SKM-1 treated with dmso at 0.1 percent for 144 hours (cell line): ENCODE results near the gene VWA5B1.
"Not testable (repeated sequence)": the region's sequence is repeated elsewhere in the genome, so short reads cannot be mapped to it uniquely, and the experiment has no call there.

Source experiments
- DNase-seq: peaks from one replicate; lab custom pipeline; 2025; ENCODE audit not compliant: unreplicated experiment; lab: John Stamatoyannopoulos, UW

Gene VWA5B1

DNA sequence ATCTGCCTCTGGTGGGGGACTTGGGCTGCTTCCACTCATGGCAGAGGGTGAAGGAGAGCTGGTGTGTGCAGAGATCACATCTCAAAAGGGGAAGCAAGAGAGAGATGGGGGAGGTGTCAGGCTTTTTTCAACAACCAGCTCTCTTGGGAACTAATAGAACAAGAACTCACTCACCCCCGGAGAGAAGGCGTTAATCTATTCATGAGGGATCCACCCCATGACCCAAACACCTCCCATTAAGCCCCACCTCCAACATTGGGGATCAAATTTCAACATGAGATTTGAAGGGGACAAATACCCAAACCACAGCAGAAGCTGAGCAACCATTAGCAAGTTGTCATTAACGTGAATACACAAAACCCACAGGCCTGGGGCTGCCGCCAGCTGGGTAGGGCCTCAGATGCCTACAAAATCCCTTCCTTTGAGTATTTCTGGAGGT is 12.0 kb upstream of the VWA5B1 start:
- DNase-seq = no peak

DNA sequence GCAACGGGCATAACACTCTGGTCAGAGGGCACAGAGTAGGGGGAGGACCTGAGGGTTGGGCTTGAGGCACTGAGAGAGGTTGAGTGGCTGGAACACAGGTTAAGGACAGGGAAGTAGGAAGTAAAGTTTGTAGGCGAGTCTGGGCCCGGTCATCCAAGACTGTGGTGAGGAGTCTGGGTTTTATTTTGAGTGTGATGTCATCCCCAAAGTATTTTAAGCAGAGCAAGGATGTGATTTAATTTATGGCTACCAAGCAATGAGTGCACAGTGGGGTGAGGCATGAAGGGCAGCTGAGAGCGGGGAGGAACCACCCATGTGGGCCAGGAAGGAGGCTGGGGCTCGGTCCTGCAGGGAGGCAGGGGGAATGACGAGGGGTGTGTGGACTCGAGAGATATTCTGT is 11.2 kb upstream of the VWA5B1 start:
- no peak for DNase-seq

DNA sequence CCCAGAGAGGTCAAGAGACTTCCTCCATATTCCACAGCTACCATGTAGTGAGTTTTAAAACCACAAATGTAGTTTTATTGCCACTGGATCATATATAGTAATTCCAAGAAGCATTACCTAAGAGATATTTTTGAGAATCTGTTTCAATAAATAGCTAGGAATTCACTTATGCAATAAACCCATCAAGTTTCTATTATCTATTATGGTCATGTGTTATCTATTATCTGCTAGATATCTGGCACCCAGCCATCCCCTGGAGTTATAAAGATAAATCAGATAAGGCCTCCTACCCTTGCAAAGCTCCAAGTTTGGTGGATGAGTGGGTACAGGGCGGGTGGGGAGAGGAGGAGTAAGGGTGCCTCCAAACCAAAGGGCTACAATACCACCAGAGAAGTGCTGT is 10.3 kb upstream of the VWA5B1 start:
- no peak for DNase-seq

DNA sequence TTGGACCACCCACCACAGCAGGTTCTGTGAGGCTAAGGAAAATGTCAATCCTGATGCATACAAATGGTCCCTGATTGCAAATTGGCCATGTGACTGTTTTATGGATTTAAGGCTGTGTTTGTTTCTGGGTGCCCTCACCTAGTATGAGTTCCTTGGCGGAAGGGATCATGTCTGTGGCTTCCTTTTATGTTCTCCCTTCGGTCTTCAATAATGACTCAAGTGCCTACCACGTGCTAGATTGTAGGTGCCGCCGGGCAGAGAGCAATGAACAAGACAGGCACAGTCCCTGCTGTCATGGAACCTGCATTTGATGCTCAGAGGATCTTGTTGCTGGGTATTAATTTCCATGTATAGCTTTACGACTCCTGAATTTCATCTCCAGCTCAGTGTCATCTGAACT is 9.8 kb upstream of the VWA5B1 start:
- DNase-seq = no peak

DNA sequence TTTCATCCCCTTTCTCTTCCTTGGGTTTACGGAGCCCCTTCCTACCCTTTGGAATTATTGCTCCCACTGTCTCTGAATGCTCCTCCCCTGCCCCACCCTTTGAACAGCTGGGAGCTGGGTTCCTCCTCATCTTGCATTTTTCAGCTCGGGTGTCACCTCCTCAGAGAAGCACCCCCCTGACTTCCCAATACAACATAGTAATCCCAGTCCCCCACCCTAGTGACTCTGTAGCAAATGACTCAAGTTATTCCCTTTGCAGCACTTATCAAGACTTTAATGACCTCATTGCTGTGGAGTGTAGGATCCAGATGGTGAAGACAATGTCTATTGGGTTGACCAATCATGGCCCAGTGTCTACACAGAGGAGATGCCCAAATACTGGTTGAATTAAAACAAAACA is 8.9 kb upstream of the VWA5B1 start:
- no peak for DNase-seq

DNA sequence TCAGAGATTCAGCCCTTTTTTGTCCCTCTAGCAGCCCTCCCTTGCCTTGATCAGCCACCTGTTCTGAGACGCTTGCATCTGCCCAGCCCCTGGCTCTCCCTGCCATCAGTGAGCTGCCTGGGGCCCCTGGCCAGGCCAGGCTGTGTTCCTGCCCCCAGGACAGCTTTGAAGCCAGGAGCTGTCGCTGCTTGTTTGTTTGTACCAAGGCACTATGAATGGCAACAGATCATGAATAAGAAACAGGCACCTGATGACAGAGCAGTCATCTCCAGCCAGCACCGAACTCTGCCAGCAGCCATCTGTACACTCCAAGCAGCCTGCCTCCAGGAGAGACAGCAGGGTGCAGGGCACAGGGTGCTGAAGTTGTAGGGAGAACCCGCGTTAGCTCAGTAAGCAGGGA is 8.1 kb upstream of the VWA5B1 start:
- no peak for DNase-seq

DNA sequence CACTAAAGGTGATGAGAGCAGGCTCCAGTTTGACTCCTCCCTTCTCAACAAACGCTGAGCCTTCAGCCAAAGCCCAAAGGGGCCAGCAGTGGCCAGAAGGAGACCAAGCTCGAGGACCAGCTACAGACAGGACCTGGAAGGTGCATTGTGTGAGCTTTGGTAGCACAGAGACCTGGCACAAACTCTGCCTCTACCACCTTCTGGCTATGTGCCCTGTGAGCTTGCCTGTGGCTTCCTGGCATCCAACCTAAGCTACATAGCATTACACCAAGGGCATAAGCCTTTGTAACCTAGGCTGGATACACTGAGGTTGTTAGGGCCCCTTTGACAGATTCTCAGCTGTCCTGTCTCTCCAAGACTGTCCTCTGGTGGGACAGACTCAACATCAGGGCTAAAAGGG is 6.6 kb upstream of the VWA5B1 start:
- DNase-seq = no peak

DNA sequence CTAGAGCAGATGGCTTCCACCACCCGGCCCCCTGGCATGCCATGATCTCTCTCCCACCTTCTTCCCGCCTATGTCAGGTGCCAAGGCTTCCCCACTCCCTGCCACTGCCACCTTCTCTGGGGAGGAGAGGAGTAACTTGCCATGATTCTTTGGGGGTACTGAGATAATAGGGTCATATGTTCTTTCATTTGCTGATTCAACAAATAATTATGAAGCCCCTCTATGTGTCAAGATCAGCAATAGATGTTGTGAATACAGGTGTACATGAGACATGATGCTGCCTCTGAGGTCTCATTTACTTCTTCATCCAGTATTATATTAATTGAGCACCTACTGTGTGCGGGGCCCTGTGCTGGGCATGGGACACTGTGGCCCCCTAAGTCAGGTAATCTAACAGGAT is 6.0 kb upstream of the VWA5B1 start:
- no peak for DNase-seq

DNA sequence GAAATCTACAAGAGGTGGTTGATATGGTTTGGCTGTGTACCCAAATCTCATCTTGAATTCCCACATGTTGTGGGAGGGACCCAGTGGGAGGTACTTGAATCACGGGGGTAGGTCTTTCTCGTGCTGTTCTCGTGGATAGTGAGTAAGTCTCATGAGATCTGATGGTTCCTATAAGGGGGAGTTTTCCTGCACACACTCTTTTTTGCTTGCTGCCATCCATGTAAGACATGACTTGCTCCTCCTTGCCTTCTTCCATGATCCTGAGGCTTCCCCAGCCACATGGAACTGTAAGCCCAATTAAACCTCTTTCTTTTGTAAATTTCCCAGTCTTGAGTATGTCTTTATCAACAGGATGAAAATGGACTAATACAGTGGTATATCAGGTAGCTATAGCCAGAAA is 5.2 kb upstream of the VWA5B1 start:
- no peak for DNase-seq

DNA sequence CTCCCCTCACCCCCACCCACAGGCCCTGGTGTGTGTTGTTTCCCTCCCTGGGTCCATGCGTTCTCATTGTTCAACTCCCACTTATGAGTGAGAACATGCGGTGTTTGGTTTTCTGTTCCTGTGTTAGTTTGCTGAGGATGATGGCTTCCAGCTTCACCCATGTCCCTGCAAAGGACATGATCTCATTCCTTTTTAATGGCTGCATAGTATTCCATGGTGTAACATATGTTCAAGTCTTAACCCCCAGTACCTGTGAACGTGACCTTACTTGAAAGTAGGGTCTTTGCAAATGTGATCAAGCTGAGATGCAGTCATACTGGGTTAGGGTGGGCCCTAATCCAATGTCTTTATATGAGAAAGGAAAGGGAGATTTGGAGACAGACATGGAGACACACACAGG is 3.0 kb upstream of the VWA5B1 start:
- DNase-seq = not testable (repeated sequence)

DNA sequence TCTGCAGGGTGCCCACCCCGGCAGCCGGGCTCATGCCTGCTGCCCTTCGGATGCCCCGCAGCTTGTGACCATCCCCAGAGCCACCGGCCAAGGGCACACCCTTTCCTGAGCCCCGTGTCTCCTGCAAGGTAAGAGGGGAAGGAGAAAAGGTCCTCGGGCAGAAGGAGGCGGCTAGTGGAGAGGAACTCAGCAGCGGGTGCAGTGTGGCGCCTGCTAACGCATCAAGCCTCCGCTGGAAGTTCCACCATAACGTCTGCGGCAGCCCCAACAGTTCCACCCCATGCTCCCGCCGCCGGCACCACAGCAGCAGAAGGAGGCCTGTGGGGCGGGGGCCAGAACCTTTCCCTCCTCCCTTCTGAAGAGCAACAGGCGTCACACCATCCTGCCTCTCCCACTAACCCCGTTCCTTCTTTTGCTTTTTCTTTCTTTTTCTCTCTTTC is 990 bp downstream of the VWA5B1 start:
- DNase-seq = no peak

DNA sequence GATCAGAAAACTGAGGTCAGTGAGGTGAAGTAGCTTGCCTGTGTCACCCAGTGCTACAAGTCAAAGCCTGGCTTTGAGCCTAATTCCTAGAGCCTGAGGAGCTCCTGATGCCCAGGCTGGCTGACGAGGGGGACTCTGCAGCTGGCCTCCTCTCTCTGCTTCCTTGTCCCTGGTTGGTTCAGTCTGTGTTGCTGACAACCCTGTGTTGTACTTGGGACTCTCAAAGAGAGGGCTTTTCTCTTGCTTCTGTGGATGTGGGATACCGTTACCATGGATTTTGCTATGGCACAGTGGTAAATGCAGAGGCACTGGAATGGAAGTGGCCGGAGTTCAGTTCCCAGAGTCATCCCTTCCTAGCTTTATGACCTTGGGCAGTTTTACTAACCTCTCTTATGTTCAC is 8.0 kb downstream of the VWA5B1 start:
- no peak for DNase-seq

DNA sequence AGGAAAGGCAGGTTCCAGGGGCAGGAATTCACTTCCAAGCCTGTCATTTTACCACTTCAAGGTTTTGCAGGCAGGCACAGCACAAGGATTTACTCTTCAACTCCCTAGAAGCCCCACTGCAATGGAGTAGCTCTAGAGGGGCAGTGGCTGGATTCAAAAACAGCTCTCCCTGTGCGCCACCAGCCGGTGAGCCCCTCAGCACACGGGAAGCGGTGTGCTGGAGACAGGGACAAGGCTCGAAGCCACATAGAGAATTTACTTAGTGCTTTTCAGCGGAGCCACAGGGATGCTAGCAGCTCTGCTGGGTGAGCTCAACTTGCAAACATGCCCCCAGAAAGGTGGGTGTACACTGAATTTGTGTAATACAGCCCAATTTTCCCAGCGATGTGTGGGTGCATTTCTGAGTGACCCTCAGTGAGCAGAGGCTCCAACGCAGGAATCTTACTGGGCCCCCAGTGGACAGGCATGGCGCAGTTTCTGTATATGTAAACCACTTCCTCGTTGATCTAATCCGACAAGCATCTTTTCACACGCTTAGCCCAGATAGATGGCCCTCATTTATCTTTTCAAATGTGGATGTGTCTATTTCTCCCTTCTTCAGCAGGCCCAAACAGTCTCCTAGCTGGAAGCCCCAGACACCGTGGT is 10.9 kb downstream of the VWA5B1 start:
- DNase-seq = no peak

DNA sequence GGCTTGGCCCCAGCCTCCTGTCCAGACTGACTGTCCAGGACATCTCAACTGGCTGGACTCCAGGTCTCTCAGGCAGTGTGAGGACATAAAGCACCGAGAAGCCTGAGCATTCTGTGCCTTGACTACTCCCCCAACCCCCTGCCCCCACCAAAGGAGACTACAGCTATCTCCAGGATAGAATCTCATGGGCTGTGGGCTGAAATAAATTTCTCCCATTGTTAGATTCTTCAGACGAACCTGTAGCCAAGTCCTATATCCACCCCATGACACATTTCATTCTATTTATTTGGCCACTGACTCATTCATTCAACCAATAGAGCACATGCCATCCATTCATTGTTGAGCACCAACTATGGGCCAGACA is 11.4 kb downstream of the VWA5B1 start:
- DNase-seq = no peak

DNA sequence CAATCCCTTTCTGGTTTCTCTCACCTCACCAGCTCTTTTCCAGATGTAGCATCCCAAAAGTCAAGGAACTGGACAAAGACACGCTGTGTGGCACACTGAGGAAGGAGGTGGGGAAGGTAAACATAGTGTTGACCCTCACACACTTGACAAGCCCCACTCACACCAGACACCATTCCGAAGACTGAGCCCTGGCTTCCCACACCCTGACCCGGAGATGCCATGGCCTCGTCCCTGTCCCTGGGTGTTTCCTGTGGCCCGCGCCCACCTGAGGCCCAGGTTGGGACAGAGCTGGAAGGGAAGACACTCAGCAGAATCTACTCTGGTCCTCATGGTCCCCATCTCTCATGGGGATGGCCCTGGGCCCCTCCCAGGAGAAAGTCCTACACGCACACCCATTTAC is 16.4 kb downstream of the VWA5B1 start:
- DNase-seq = no peak

DNA sequence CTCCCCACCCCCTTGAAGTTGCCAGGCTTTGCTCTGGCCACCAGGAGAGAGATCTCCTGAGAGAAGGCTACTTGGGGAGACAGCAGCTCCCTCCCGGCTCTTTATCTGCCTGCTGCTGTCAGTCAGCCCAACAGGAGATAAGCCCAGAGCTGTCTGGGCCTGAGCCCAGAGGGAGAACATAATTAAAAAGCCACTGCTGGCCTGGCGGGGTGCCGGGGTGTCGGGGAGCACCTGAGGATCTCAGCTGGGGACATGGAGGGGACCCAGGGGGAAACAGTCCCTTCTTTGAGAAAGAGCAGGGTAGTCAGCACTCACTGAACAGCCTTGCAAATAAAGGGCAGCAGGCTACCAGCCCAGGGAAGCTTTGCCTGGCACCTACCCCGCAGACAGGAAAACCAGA is 17.9 kb downstream of the VWA5B1 start:
- DNase-seq = no peak

DNA sequence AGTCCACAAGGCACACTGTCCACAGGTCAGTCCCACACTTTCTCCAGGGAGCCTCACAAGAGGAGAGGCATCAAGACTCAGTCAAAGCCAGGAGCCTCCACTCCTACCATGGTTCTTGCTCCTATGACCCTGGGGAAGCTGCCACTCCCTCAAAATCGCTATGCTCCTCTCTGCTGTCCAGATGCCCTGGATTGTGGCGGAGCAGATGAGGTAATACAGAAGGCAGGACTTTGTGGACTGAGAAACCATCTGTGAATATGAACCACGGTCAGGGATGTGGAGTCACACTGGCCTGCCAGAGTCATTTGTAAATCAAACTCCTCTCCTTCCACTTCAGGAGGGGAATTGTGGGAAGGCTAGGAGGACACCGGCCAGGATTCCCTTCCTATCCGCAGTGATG is 20.6 kb downstream of the VWA5B1 start:
- DNase-seq = no peak

DNA sequence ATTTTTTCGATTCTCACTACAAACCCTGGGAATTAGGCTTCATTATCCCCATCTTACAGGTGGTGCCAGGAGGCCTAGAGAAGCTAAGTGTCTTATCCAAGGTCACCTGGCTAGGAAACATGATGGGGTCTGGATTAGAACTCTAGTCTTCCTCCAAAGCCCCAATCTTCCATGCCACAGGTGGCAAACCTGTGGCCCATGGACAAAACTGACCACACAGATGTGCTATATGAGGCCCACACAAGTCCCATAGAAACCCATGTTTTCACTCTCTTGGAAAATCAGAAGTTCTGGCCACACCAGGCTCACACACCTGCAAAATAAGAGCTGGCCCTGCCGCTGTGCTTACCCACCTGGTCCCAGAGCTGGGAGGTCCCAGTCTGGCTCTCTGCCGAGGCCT is 21.6 kb downstream of the VWA5B1 start:
- no peak for DNase-seq

DNA sequence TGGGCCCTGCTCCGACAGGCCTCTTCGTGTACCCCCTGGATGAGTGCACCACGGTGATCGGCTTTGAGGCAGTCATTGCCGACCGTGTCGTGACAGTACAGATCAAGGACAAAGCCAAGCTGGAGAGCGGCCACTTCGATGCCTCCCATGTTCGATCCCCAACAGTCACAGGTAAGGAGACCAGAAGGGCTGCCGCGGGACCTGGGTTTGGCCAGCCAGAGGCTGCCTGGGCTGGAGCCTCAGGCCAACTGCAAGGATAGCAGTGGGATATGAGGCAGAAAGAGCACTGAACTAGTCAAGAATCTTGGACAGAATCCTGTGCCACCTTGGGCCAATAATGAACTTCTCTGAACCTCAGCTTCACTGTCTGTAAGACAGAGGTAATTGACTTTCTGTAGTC is 22.1 kb downstream of the VWA5B1 start:
- no peak for DNase-seq

DNA sequence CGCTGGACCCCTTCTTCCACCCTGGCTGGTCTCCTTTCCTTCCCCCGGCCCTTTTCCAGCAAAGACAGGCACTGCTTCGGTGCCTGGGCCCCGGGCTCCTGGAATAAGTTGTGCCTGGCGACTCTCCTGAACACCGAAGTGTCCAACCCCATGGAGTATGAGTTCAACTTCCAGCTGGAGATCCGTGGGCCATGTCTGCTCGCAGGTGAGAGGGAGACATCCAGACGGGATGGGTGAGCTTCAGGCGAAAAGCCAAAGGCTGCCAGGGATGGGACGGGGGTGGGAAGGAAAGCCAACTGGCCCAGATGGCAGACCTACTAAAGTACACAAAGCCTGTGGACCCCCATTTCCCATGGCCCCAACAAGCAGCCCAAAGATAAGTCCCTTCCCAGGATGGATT is 26.8 kb downstream of the VWA5B1 start:
- DNase-seq = no peak

DNA sequence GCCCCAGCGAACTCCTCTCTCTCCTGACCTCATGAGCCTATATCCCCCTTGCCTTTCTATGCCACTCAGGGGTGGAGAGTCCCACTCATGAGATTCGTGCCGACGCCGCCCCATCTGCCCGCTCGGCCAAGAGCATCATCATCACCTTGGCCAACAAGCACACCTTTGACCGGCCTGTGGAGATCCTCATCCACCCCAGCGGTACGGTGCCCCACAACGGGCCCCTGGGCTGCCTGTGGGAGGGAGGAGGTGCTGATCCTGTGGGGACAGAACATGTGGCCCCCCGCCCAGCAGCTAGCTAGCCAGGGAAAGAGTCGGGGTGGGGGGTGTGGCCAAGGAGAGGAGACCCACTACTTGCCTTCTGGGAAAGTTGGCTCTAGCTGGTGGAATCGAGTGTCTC is 27.8 kb downstream of the VWA5B1 start:
- no peak for DNase-seq

DNA sequence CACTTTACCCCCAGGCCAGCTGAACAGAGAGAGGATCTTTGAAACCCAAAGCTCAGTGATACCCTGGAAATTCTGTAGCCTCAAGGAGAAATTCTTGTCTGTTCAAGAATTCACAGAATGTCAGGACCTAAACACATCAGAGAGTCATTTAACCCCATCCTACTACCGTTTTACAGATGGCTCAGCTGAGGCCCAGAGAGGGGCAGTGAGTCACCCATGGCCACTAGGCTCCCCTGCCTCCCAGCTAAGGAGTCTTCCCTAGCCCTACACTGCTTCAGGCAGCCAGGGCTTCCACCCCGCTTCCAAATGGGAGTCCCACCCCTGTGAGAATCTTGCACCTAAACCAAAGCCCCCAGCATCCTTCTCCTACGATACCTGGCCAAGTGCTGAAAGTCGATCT is 28.3 kb downstream of the VWA5B1 start:
- DNase-seq = no peak

DNA sequence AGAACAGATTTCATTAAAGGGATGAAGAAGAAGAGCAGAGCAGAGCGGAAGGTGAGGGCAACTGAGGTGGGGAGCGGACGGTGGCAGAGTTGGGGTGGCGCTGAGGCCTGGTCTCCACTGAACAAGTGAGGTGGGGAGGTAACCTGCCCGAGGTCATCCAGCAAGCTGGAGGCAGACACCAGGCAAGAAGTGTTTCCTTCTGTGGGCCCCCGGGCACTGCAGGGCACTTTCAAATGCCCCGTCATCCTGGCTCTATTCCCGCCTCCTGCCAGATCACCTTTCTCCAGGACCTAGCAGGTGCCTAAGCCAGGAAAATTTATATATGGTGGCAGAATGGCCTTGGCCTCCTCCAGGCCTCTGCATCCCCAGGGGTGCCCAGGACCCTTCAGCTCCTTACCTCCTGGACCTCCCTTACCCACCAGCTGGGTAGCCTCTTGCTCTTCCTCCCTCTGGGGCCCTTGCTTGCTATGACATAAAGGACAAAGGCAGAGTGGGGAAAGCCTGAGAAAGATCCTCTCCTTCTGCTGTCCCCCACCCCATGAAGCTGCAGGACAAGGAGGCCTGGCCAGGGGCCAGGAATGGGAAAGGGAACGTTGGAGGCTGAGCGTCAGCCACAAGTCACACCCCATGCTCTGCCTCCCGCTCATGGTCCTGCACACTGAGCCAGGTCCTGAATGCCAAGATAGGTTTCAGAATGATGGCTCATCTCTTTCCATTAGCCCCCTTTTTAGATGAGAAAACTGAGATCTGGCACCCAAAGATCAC is 29.0 kb downstream of the VWA5B1 start:
- no peak for DNase-seq
